Fibroblast of pulmonary artery (primary cell): ENCODE data around the gene ZBTB45.
A peak's percentile ranks its signal among the peaks of the same experiment; 100 is the strongest.

Experiments used
- DNase-seq: peaks from one replicate; pipeline ENCODE4 v3.0.0-alpha.2; 2010; ENCODE audit warnings: low read depth
- H3K4me3 ChIP-seq: replicated peaks from 2 replicates; pipeline ENCODE4 v1.5.1; 2011; ENCODE audit warnings: low read depth, mild to moderate bottlenecking, control low read depth, low read length, moderate library complexity
- TF ChIP-seq, protein P1 (sequence below): IDR thresholded peaks from 2 replicates; pipeline ENCODE4 v1.5.1; 2011; ENCODE audit warnings: mild to moderate bottlenecking, control low read depth, low read length, inconsistent platforms; ENCODE audit errors: missing control alignments

The ZBTB45 gene

DNA sequence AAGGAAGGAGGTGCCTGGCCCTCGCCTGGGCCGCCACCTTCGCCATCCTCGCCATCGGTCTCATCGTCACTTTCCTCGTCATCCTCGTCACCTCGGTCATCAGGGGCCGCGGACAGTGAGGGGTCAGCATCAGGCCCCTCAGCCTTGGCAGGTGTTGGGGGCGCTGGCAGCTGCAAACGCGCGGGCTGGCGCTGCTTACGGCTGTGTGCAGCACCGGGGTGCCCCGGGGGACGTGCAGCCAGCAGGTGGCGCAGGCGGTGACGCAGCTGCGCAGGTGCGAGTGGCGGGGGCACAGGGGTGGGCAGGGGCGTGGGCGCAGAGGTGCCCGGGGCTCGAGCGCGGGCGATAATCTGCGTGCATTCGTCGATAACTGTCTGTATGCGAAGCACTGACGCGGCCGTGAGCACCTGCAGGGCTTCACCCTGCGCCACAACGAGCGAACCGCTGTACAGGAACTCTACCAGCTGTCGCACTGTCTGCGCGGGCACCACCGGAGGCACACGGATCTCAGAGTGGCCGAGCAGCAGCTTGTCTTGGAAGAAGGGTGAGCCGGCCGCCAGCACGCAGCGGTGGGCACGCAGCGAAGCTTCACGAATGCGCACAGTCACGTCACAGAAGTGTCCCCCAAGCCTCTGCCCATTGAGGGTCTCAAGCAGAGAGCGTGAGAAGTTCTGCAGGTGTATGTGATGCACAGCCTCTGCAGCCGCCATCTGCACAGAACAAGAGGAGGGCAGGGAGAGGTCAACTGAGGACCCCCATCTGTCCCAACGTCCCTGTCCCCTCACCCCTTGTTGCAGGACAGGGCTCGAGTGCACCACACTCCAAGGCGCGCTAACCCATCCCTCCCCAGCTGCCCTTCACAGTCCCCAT lies 2.4 kb downstream of the ZBTB45 start:
- H3K4me3 ChIP-seq = no peak overlapping the region
- DNase-seq = no peak
- TF ChIP-seq, protein P1, sequence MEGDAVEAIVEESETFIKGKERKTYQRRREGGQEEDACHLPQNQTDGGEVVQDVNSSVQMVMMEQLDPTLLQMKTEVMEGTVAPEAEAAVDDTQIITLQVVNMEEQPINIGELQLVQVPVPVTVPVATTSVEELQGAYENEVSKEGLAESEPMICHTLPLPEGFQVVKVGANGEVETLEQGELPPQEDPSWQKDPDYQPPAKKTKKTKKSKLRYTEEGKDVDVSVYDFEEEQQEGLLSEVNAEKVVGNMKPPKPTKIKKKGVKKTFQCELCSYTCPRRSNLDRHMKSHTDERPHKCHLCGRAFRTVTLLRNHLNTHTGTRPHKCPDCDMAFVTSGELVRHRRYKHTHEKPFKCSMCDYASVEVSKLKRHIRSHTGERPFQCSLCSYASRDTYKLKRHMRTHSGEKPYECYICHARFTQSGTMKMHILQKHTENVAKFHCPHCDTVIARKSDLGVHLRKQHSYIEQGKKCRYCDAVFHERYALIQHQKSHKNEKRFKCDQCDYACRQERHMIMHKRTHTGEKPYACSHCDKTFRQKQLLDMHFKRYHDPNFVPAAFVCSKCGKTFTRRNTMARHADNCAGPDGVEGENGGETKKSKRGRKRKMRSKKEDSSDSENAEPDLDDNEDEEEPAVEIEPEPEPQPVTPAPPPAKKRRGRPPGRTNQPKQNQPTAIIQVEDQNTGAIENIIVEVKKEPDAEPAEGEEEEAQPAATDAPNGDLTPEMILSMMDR = no peak

DNA sequence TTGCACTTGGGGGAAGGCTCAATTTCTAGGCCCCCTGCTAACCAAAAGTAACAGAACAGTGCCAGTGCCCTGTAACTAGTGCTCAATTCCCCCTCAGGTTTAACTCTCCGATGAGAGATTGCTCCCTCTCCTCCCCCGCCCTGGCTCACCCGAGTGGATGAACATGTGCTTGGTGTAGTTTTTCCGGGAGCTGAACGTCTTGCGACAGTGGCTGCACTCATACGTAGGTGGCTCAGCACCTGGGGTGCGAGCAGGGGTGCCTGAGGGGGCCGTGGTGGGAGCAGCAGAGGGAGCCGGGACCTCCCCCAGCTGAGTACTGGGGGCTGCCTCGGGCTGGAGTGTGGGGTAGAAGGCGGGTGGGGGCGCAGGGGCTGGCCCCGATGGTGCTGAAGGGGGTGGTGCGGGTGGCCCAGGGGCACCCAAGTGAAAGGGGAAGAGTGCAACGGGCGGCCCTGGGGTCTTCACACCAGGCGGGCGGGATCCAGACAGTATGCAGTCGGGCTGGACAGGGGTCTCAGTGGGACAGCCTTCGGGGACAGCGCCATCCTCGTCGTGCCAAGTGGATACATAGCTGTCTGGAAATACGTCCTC lies 3.3 kb downstream of the ZBTB45 start:
- H3K4me3 ChIP-seq = no peak overlapping the region
- no peak for DNase-seq
- TF ChIP-seq, protein P1 = no peak

DNA sequence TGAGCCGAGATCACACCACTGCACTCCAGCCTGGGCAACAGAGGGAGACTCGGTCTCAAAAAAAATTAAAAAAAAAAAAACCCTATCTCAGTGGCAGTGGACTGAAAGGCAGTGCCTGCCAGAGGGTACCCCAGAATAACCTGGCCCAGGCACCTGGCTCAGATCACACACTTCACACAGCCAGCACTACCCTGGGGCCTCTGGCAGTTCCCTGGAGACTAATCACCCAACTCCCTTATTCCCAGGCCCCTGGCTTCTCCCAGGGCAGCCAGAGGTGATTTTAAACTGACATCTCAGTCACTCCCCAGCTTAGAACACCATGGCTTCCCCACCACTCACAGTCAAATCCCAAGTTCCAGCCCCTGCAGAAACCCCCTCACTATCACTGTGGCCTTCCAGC lies 4.4 kb downstream of the ZBTB45 start:
- TF ChIP-seq, protein P1 = no peak
- H3K4me3 ChIP-seq = no peak overlapping the region
- DNase-seq = no peak

- DNase-seq = no peak
- TF ChIP-seq, protein P1 = no peak
- peak overlapping the region; percentile 35 for H3K4me3 ChIP-seq
Measured at GRCh38 chr19:58514564-58515022, 5.0 kb downstream of the ZBTB45 start.

DNA sequence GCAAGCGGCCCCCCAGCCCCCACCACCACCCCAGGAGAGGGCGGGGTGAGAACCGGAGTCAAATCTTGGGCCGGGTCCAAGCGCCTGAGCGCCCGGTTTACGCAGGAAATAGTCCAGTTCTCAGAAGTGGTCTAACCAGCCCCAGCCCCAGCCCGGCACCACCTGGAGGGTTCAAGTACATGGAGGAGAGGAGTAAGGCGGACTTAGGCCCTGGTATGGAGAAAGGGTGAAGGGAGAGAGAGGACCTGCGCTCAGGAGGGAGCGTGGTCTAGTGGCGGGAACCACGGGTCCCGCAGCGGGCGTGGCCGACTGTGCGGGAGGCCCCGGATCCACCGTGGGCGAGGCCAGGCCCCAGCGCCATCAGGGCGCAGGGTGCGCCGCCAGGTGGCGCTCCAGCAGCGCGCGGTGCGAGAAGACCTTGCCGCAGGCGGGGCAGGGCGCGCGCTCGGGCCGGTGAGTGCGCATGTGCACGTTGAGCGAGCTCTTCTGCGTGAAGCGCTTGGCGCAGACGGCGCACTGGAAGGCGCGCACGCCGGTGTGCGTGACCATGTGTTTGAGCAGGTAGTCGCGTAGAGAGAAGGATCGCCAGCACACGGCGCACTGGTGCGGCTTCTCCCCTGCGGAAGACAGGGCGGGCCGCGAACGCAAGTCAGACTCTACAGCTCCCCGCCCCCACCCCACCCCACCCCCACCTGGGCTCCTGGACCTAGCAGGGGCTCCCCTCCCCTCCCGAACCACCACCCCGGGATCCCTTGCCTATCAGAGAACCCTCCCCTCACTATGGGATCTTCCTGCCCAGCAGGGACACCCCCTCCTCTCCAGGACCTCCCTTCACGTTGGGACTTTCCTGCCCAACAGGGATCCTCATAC lies 5.7 kb downstream of the ZBTB45 start:
- peak overlapping the region; percentile 35 for H3K4me3 ChIP-seq
- DNase-seq = peak; percentile 88
- TF ChIP-seq, protein P1 = peak; percentile 37

- no peak overlapping the region for H3K4me3 ChIP-seq
Measured at GRCh38 chr19:58513213-58513693, 6.4 kb downstream of the ZBTB45 start.

More at GRCh38 chr19:58513213-58513693, 6.4 kb downstream of the ZBTB45 start:
- TF ChIP-seq, protein P1 = no peak
- DNase-seq = no peak
